KOPT-K1 (cell line): ENCODE measurements around the gene ASB5.

ENCODE experiments used
- H3K27ac ChIP-seq: fragments of 200-600 bp; sonication (generic); 2 replicates; pipeline ENCODE4 v1.5.1; 2016; ENCODE audit warnings: antibody characterized with exemption, mild to moderate bottlenecking, low read depth, low read length; ENCODE audit not compliant: poor library complexity, severe bottlenecking
- H3K36me3 ChIP-seq: fragments of 200-600 bp; sonication (generic); 2 replicates; pipeline ENCODE4 v1.5.1; 2017; ENCODE audit warnings: antibody characterized with exemption, mild to moderate bottlenecking, low read length, moderate library complexity; ENCODE audit not compliant: insufficient read depth
- H3K9me3 ChIP-seq: fragments of 200-600 bp; sonication (generic); 2 replicates; pipeline ENCODE4 v1.5.1; 2017; ENCODE audit warnings: antibody characterized with exemption, low read length, mild to moderate bottlenecking; ENCODE audit not compliant: insufficient read depth, poor library complexity, severe bottlenecking

ASB5 gene

GRCh38 chr4:176186671-176187395 lies 82.2 kb downstream of the ASB5 start:
- Histone ChIP-seq H3K36me3 (no peaks in the 10 kb centered on the region), H3K9me3 (no peaks in the 10 kb centered on the region), H3K27ac (no peak overlapping the region)

GRCh38 chr4:176186067-176186466 lies 83.0 kb downstream of the ASB5 start:
- Histone ChIP-seq H3K36me3 (no peaks in the 10 kb centered on the region), H3K27ac (no peak overlapping the region), H3K9me3 (no peaks in the 10 kb centered on the region)

- H3K27ac ChIP-seq, result no peak overlapping the region
- no peaks in the 10 kb centered on the region for H3K36me3 ChIP-seq
- no peaks in the 10 kb centered on the region for H3K9me3 ChIP-seq
Measured at GRCh38 chr4:176185051-176185450, 84.0 kb downstream of the ASB5 start.
